GM20000 (cell line): Measurements from ENCODE around the gene RNU6-9.
A peak's percentile ranks its signal among the peaks of the same experiment; 100 is the strongest.

Experiments used
- DNase-seq: peaks from one replicate; pipeline ENCODE4 v3.0.0; 2012; ENCODE audit warnings: low spot score
- TF ChIP-seq, protein P1 (sequence below): IDR thresholded peaks from 2 replicates; pipeline ENCODE4 v1.5.1; 2012; ENCODE audit warnings: mild to moderate bottlenecking, control low read depth; ENCODE audit errors: extremely low read depth, missing control alignments

The RNU6-9 gene

DNA sequence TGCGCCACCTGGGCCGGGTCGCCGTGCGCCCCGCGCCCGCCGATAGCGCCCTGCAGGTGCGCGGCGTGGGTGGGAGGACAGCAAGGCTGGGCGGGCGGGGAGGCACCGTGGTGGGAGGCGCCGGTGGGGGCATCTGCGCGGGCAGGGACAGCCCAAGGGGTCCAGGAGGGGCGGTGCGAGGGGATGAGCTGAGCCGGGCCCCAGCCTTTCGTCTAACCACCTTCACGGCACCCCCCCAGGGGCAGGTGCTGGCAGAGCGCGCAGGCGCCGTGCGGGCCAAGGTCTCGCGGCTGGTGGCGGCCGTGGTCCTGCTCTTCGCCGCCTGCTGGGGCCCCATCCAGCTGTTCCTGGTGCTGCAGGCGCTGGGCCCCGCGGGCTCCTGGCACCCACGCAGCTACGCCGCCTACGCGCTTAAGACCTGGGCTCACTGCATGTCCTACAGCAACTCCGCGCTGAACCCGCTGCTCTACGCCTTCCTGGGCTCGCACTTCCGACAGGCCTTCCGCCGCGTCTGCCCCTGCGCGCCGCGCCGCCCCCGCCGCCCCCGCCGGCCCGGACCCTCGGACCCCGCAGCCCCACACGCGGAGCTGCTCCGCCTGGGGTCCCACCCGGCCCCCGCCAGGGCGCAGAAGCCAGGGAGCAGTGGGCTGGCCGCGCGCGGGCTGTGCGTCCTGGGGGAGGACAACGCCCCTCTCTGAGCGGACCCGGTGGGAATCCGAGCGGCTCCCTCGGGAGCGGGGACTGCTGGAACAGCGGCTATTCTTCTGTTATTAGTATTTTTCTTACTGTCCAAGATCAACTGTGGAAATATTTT, 27.0 kb downstream of the RNU6-9 start:
- TF ChIP-seq, protein P1, sequence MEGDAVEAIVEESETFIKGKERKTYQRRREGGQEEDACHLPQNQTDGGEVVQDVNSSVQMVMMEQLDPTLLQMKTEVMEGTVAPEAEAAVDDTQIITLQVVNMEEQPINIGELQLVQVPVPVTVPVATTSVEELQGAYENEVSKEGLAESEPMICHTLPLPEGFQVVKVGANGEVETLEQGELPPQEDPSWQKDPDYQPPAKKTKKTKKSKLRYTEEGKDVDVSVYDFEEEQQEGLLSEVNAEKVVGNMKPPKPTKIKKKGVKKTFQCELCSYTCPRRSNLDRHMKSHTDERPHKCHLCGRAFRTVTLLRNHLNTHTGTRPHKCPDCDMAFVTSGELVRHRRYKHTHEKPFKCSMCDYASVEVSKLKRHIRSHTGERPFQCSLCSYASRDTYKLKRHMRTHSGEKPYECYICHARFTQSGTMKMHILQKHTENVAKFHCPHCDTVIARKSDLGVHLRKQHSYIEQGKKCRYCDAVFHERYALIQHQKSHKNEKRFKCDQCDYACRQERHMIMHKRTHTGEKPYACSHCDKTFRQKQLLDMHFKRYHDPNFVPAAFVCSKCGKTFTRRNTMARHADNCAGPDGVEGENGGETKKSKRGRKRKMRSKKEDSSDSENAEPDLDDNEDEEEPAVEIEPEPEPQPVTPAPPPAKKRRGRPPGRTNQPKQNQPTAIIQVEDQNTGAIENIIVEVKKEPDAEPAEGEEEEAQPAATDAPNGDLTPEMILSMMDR = no peak
- DNase-seq = peak; percentile 87

DNA sequence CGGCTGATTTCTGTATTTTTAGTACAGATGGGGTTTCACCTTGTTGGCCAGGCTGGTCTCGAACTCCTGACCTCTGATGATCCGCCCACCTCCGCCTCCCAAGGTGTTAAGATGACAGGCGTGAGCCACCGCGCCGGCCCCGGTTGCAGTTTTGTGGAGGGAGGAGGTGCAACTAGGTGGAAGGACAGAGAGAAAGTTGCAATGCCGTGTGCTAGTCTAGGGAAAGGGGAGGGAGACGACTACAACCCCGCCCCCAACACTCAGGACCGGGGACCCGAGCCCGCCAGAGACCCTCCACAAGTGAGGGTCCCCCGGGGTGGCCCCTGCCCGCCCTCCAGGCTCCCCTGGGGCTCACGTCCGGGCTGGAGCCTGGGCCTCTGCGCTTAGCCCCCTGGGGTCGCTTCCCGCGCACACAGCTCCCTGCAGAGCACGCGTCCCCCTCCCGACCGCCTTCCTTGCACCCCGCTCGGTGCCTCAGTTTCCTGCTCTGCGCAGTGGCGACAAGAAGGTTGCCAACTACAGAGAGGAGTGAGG, 31.3 kb downstream of the RNU6-9 start:
- DNase-seq = peak; percentile 65
- TF ChIP-seq, protein P1 = no peak

DNA sequence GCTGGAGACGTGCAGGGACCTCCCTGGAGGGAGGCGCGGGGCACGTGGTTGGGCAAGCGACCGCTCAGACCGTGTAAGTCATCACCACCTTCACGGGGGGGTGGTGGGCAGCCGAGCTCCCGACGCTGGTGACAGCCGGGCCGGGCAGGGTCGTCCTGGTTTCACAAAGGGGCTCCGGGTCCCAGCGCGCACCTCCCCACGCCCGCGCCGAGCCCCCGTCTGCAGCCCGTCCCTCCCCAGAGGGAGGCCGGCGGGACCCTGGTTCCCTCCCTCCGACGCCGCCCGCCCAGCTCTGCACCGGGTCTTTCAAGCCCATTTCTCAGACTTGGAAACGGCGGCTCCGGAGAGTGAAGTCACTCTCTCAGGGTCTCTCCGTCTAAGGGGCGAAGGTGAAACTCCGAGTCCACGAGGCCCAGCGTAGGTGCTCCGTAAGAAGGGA, 31.8 kb downstream of the RNU6-9 start:
- DNase-seq = peak; percentile 84
- TF ChIP-seq, protein P1 = no peak

DNA sequence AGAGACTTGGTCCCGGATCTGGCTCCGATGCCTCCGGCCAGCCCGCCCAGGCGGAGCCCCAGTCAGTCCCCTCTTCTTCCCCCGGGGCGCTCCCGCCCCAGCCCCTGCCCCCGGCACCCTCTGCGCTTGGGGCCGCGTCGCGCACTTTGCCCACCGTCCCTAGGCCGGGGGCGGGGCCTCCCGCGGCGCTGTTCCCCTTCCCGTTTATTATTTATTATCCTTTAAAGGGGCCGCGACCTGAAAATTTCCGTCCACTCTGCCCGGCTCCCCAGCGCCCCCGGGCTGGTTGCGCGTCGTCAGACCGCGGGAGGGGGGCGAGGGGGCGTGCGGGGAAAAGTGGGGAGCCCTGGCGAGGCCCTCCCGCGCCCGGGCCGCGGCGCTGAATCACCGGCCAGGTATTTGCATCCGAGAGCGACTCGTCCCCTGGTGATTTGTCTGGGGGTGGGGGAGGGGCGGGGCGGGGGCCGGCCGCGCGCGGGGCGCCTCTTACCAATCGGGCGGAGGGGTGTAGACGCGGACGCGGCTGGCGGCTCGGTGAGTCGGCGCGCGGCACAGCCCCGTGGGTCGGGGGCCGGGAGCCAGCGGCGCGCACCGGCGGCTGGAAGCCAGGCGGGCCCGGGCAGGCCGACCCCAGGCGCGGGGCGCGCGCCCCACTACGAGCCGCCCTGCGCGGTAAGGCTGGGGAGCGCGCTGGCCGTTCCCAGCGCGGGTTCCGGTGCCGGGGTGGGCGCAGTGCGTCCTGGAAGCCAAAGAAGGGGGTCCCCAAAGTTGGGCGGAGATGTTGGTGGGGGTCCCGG, 32.4 kb downstream of the RNU6-9 start, which contains the start of gene ARID3A:
TSS of gene ARID3A (plus strand) at position 510 of the 797 bp plus-strand sequence. CDS start 3,494 bp downstream, outside the sequence.
- peak; percentile 96 for DNase-seq
- TF ChIP-seq, protein P1 = no peak

DNA sequence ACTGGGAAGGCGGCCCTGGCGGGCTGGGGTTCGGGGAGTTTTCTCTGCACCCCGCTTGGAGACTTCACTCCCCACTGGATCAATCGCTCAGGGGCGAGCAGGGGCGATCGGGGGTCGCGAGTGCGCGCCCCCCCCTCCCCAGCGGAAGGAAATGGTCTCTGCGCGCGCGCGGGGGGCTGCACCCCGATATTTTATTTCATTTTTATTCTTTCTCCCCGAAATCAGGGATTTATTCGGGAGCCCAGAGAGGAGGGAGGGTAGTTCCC, 33.0 kb downstream of the RNU6-9 start:
- DNase-seq = no peak
- TF ChIP-seq, protein P1 = no peak

DNA sequence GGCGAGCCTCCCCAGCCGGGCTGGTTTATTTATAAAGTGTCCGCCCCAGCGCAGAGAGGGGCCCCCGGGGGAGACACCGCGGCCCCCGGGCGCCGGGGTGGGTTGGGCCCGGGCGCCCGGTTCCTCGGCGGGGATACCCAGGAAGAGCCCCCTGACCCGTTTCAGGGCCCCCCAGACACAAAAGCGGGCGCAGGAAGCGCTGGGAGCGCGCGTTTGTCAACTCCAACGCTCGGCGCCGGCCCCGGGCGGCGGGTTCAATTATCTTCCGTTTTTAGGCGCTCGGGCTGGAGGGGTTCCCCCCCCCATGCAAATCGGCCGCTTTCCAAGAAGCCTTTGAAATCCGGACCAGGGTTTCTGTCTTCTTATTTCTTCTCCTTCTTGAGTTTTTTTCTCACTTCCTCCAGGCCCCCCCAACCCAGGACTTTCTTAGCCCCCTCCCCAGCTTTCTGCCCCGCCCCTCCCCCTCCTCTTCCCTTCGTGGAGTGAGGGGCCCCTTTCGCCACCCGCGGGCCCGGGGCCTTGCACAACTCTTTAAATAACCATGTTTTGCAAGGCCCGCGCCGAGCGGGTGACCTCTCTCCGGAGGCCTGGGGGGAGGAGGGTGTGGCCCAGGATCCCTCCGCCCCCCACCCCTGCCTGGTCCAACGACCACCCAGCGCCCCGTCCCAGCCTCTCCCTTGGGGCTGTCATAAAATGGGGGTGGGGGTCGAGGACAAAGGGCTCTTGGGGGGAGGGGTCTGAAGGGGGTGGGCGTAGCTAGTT, 33.5 kb downstream of the RNU6-9 start:
- peak; percentile 89 for DNase-seq
- TF ChIP-seq, protein P1 = no peak

DNA sequence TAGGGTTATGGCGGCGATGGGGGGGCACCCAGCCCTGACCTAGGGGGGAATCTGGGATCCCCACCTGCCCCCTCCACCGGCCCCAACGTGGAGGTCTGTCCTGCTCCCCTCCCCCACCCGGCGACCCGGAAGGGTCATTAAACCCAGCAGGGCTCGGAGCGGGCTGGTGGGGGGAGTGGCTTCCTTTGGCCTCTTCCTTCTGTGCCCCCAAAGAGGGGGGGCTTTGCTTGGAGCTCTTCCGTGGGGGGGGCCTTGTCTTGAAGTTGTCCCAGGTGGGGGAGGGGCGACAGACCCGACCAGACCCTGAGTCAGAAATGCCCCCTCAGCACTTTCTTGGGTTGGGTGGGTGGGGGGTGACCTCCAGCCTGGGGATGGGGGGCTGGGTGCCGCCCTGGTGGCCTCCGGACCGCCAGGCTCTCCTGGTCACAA, 34.1 kb downstream of the RNU6-9 start:
- peak; percentile 65 for DNase-seq
- TF ChIP-seq, protein P1 = no peak
